ENCODE measurements around the gene CMYA5.
A peak's percentile ranks its signal among the peaks of the same experiment; 100 is the strongest.

CMYA5 gene

DNA sequence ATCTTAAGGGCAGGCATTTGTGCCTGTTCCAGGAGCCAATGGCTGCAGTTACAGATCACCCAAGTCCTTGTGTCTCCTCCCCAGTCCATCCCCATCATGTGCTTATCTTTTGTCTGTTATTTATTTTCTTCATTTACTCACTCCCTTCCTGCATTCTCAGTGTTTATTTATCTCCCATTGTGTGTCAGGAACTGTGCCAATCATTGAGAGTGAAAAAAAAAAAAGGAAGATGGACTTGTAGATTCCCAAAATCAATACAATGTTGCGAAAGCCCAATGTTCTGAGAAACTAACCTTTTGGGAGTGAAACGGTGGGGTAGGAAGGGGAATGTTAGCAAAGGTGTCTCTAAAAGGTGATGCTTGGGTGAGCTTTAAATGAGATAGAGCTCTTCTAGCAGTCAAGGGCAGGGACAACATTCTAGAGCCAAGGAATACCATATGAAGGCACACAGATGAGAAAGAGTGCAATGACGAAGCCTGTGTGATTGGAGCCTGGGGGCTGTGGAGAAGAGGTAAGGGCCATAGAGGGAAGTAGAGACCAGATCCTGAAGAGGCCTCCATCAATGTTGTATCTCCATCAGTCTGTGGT, 53.0 kb downstream of the CMYA5 start:
- no peak overlapping the region for H3K9ac ChIP-seq (ENCODE audit: low read length)
- no peaks in the 10 kb centered on the region for H3K36me3 ChIP-seq (replicated peaks; ENCODE audit: low read depth, low read length)
- no peaks in the 10 kb centered on the region for H4K20me1 ChIP-seq (ENCODE audit: insufficient read depth, low read length)
- H3K27me3 ChIP-seq (ENCODE audit: low read depth, low read length), result no peaks in the 10 kb centered on the region
- H3K4me1 ChIP-seq (ENCODE audit: low read length), result peaks cover 44% of the 10 kb centered on the region
- H2AFZ ChIP-seq (ENCODE audit: low read depth, low read length), result no peak overlapping the region
- H3K4me3 ChIP-seq (ENCODE audit: low read length), result no peak overlapping the region
- H3K79me2 ChIP-seq (ENCODE audit: low read length), result no peaks in the 10 kb centered on the region
- 0 out of 2 replicates have a peak, but pooled peaks cover 3% of the 10 kb centered on the region for H3K9me3 ChIP-seq (ENCODE audit: insufficient read depth, low read length)
- no peak overlapping the region for H3K4me2 ChIP-seq (ENCODE audit: low read length)
- TF ChIP-seq, protein P1, sequence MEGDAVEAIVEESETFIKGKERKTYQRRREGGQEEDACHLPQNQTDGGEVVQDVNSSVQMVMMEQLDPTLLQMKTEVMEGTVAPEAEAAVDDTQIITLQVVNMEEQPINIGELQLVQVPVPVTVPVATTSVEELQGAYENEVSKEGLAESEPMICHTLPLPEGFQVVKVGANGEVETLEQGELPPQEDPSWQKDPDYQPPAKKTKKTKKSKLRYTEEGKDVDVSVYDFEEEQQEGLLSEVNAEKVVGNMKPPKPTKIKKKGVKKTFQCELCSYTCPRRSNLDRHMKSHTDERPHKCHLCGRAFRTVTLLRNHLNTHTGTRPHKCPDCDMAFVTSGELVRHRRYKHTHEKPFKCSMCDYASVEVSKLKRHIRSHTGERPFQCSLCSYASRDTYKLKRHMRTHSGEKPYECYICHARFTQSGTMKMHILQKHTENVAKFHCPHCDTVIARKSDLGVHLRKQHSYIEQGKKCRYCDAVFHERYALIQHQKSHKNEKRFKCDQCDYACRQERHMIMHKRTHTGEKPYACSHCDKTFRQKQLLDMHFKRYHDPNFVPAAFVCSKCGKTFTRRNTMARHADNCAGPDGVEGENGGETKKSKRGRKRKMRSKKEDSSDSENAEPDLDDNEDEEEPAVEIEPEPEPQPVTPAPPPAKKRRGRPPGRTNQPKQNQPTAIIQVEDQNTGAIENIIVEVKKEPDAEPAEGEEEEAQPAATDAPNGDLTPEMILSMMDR (IDR thresholded peaks at IDR 0.05; ENCODE audit: low read depth, low read length), result no peak
- TF ChIP-seq EZH2phosphoT487 (IDR thresholded peaks at IDR 0.05; ENCODE audit: low read depth), result no peak
- H3K27ac ChIP-seq (ENCODE audit: low read length), result no peak overlapping the region

DNA sequence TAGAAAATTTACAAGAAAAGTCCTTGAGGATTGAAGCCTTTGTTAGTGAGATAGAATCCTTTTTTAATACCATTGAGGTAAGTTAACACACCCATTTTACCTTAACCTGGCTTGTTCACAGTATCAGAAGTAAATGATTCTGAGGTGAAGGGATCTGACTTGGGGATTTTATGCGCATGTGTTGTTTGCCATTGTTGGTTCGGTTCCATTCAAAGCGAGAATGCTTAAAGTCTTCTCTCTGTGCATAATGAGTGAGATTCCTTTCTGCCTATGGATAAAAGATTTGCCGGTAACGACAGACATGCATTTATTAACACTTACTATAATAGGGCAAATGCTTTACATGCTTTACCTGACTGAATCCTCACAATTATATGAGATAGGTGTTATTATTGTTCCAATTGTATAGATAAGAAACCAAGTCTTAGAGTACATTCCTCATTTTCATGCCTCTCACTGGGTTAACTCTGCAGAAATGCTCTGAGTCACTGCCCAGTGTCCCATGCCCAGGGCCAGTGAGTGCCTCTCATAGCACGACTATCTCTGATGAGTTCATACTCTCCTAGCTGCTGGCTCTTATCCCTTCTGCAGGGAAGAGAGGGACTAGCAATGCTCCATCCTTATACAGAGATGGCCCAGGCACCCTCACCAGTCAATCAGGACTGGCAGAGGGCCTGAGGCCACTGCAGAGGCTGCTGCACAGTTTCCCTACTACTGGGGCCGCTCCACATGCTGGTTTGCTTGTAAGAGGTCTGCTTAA, 54.4 kb downstream of the CMYA5 start:
- H4K20me1 ChIP-seq (ENCODE audit: insufficient read depth, low read length), result no peaks in the 10 kb centered on the region
- H3K9ac ChIP-seq (ENCODE audit: low read length), result no peak overlapping the region
- no peak for TF ChIP-seq EZH2phosphoT487 (IDR thresholded peaks at IDR 0.05; ENCODE audit: low read depth)
- TF ChIP-seq, protein P1 (IDR thresholded peaks at IDR 0.05; ENCODE audit: low read depth, low read length), result no peak
- peaks cover 39% of the 10 kb centered on the region for H3K4me1 ChIP-seq (ENCODE audit: low read length)
- 0 out of 2 replicates have a peak, but pooled peaks cover under 1% of the 10 kb centered on the region for H3K9me3 ChIP-seq (ENCODE audit: insufficient read depth, low read length)
- H3K27me3 ChIP-seq (ENCODE audit: low read depth, low read length), result no peaks in the 10 kb centered on the region
- peak overlapping the region; percentile 68 for H3K27ac ChIP-seq (ENCODE audit: low read length)
- peak overlapping the region; percentile 50 for H3K4me2 ChIP-seq (ENCODE audit: low read length)
- H2AFZ ChIP-seq (ENCODE audit: low read depth, low read length), result no peak overlapping the region
- no peaks in the 10 kb centered on the region for H3K79me2 ChIP-seq (ENCODE audit: low read length)
- no peak overlapping the region for H3K4me3 ChIP-seq (ENCODE audit: low read length)
- no peaks in the 10 kb centered on the region for H3K36me3 ChIP-seq (replicated peaks; ENCODE audit: low read depth, low read length)

DNA sequence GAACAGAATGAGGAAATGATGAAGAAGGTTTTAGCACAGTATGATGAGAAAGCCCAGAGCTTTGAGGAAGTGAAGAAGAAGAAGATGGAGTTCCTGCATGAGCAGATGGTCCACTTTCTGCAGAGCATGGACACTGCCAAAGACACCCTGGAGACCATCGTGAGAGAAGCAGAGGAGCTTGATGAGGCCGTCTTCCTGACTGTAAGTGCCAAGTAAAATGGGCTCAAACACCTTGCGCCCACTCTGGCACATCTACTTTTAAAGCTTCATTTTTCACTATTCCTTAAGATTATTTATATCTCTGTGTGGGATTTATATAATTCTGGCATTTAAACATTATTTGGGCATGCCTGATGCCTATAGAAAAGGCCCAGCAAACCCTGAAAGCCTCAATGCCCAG, 55.6 kb downstream of the CMYA5 start:
- Histone ChIP-seq H3K27me3 (ENCODE audit: low read depth, low read length) (no peaks in the 10 kb centered on the region), H3K4me3 (ENCODE audit: low read length) (peak overlapping the region; percentile 28), H3K9ac (ENCODE audit: low read length) (no peak overlapping the region), H4K20me1 (ENCODE audit: insufficient read depth, low read length) (no peaks in the 10 kb centered on the region), H3K79me2 (ENCODE audit: low read length) (no peaks in the 10 kb centered on the region), H3K9me3 (ENCODE audit: insufficient read depth, low read length) (no peaks in the 10 kb centered on the region), H2AFZ (ENCODE audit: low read depth, low read length) (no peak overlapping the region), H3K4me1 (ENCODE audit: low read length) (peaks cover 47% of the 10 kb centered on the region), H3K36me3 (replicated peaks; ENCODE audit: low read depth, low read length) (no peaks in the 10 kb centered on the region), H3K4me2 (ENCODE audit: low read length) (peak overlapping the region; percentile 50), H3K27ac (ENCODE audit: low read length) (peak overlapping the region; percentile 68)
- TF ChIP-seq, protein P1 (IDR thresholded peaks at IDR 0.05; ENCODE audit: low read depth, low read length), result no peak
- no peak for TF ChIP-seq EZH2phosphoT487 (IDR thresholded peaks at IDR 0.05; ENCODE audit: low read depth)
